Keratinocyte (primary cell): ENCODE results near the gene WDR7. TPM values are rescaled to one million over a fixed set of nuclear protein-coding genes. Genes with fewer than 3 reads are reported as not detected.

Source experiments
- DNase-seq: peaks from one replicate; pipeline ENCODE4 v3.0.0-alpha.2; 2011; ENCODE audit warnings: low read depth, missing footprints, low spot score
- FAIRE-seq: peaks from 2 replicates; lab custom pipeline; 2011; peaks lifted over from hg19 to GRCh38; lab: Jason Lieb, UNC
- H2AFZ ChIP-seq: 2 replicates; pipeline ENCODE4 v1.6.0; 2012; ENCODE audit warnings: low read length, control low read depth, inconsistent platforms; ENCODE audit not compliant: control insufficient read depth
- H3K27ac ChIP-seq: 2 replicates; pipeline ENCODE4 v1.5.1; 2011; ENCODE audit warnings: low read length; ENCODE audit not compliant: control insufficient read depth, insufficient read depth
- H3K27me3 ChIP-seq: 3 replicates; pipeline ENCODE4 v1.6.0; 2011; ENCODE audit warnings: low read length; ENCODE audit not compliant: control insufficient read depth, insufficient read depth; ENCODE audit errors: extremely low read depth
- H3K36me3 ChIP-seq, 2 experiments: 2 replicates in 1 of 2; 3 replicates in 1 of 2; pipeline ENCODE4 v1.5.1; 2011; ENCODE audit warnings: low read length in 2 of 2, mild to moderate bottlenecking in 1 of 2; ENCODE audit not compliant: control insufficient read depth in 2 of 2, insufficient read depth in 2 of 2; ENCODE audit errors: extremely low read depth in 1 of 2
- H3K4me1 ChIP-seq: 3 replicates; pipeline ENCODE4 v1.5.1; 2011; ENCODE audit warnings: low read length; ENCODE audit not compliant: control insufficient read depth, insufficient read depth; ENCODE audit errors: extremely low read depth
- H3K4me2 ChIP-seq: 3 replicates; pipeline ENCODE4 v1.6.0; 2011; ENCODE audit warnings: low read depth, low read length; ENCODE audit not compliant: control insufficient read depth, insufficient read depth; ENCODE audit errors: extremely low read depth
- H3K4me3 ChIP-seq, 3 experiments: fragments of 200-600 bp in 1 of 3; sonication (generic) in 1 of 3; 2 replicates in 2 of 3; 3 replicates in 1 of 3; pipeline ENCODE4 v1.5.1; 2011 to 2016; ENCODE audit warnings: low read length in 3 of 3, mild to moderate bottlenecking in 3 of 3, control low read depth in 2 of 3, inconsistent platforms in 1 of 3, low read depth in 1 of 3, mixed read lengths in 1 of 3, mixed run types in 1 of 3, moderate library complexity in 1 of 3; ENCODE audit not compliant: control insufficient read depth in 2 of 3, insufficient read depth in 2 of 3; ENCODE audit errors: extremely low read depth in 1 of 3
- H3K79me2 ChIP-seq: 2 replicates; pipeline ENCODE4 v1.6.0; 2012; ENCODE audit warnings: low read length; ENCODE audit not compliant: control insufficient read depth, insufficient read depth
- H3K9ac ChIP-seq: 3 replicates; pipeline ENCODE4 v1.6.0; 2011; ENCODE audit warnings: low read length; ENCODE audit not compliant: control insufficient read depth, insufficient read depth; ENCODE audit errors: extremely low read depth
- H3K9me1 ChIP-seq: 3 replicates; pipeline ENCODE4 v1.6.0; 2011; ENCODE audit warnings: low read length; ENCODE audit not compliant: control insufficient read depth, insufficient read depth; ENCODE audit errors: extremely low read depth
- H3K9me3 ChIP-seq: 2 replicates; pipeline ENCODE4 v1.5.1; 2012; ENCODE audit warnings: low read depth, low read length; ENCODE audit not compliant: control insufficient read depth
- H4K20me1 ChIP-seq: 3 replicates; pipeline ENCODE4 v1.6.0; 2011; ENCODE audit warnings: low read length; ENCODE audit not compliant: control insufficient read depth, insufficient read depth; ENCODE audit errors: extremely low read depth
- EZH2 ChIP-seq: IDR thresholded peaks from one replicate; pipeline ENCODE4 v1.6.1; 2012; ENCODE audit warnings: inconsistent platforms, mild to moderate bottlenecking, low read length, moderate library complexity
- dilution Hi-C: fragments of 300-500 bp; cut with MboI; formaldehyde crosslinking; loops from one replicate; pipeline ENCODE4 v1.7.0; 2020; ENCODE audit warnings: low sequenced_read_pairs; ENCODE audit not compliant: extremely low pct_ligation_motif_present
- polyA plus RNA-seq, 5 experiments: library from polyadenylated mRNA; depleted of rRNA in 3 of 5; stranded (reverse) in 3 of 5; stranded (forward) in 1 of 5; unstranded in 1 of 5; fragments of >200 nt; gene quantifications; 1 replicate in 1 of 5; 2 replicates in 3 of 5; 3 replicates in 1 of 5; pipeline versions ENCODE4 v1.2.1 to v1.2.3, GENCODE V29; 2011 to 2012; ENCODE audit warnings: missing spikeins in 2 of 5, low read depth in 1 of 5, low replicate concordance in 1 of 5
- TF ChIP-seq, protein P1 (sequence below), 3 experiments: IDR thresholded peaks in 1 of 3; conservative IDR thresholded peaks in 1 of 3; optimal IDR thresholded peaks in 1 of 3; 2 replicates in 2 of 3; 3 replicates in 1 of 3; pipeline versions ENCODE3 to v1.5.1; 2011; ENCODE audit warnings: low read length in 3 of 3, mild to moderate bottlenecking in 3 of 3, moderate library complexity in 2 of 3, control low read depth in 1 of 3, inconsistent platforms in 1 of 3; ENCODE audit not compliant: insufficient read depth in 2 of 3; ENCODE audit errors: extremely low read depth in 1 of 3

The WDR7 gene
- polyA plus RNA-seq, 1 donor (not counting 4 experiments of a cell fraction or from before 2014, with no cell fraction given), result 6.9 TPM

DNA sequence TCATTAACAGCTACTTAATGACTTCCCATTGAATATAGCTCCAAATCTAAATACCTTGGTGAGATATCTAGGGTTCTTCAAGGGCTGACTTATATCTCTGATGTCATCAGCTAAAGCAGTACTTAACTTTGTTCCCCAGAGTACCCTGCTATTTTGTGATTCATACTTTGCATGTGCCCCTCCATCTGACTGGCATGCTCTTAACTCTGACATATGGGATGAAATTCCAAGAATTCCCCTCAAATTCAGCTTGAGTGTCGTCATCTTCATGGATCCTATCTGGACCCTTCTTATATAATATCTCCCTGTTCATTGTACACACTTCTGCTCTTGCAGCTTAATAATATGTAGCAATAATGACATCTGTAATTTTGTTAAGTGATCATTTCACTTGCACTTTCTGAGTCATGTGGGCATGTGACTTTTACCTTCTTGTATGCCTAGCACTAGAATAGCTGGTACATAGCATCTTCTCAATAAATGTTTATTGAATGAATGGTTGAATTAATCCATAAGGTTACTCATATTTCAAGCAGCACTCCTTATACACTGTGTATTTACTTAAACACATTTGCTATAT lies 172.9 kb downstream of the WDR7 start:
- no peaks in the 10 kb centered on the region for H3K4me1 ChIP-seq
- H3K9me3 ChIP-seq, result no peaks in the 10 kb centered on the region
- no peak overlapping the region for H3K4me3 ChIP-seq
- H3K9me1 ChIP-seq, result no peaks in the 10 kb centered on the region
- H3K9ac ChIP-seq, result no peak overlapping the region
- dilution Hi-C loops, result no loop called here
- H2AFZ ChIP-seq, result no peak overlapping the region
- no peak overlapping the region for H3K4me2 ChIP-seq
- no peaks in the 10 kb centered on the region for H4K20me1 ChIP-seq
- H3K79me2 ChIP-seq, result no peaks in the 10 kb centered on the region
- no peak overlapping the region for H3K27ac ChIP-seq
- H3K27me3 ChIP-seq, result no peaks in the 10 kb centered on the region
- TF ChIP-seq, protein P1, sequence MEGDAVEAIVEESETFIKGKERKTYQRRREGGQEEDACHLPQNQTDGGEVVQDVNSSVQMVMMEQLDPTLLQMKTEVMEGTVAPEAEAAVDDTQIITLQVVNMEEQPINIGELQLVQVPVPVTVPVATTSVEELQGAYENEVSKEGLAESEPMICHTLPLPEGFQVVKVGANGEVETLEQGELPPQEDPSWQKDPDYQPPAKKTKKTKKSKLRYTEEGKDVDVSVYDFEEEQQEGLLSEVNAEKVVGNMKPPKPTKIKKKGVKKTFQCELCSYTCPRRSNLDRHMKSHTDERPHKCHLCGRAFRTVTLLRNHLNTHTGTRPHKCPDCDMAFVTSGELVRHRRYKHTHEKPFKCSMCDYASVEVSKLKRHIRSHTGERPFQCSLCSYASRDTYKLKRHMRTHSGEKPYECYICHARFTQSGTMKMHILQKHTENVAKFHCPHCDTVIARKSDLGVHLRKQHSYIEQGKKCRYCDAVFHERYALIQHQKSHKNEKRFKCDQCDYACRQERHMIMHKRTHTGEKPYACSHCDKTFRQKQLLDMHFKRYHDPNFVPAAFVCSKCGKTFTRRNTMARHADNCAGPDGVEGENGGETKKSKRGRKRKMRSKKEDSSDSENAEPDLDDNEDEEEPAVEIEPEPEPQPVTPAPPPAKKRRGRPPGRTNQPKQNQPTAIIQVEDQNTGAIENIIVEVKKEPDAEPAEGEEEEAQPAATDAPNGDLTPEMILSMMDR (optimal IDR thresholded peaks at IDR 0.05 in 1 of 3, IDR thresholded peaks at IDR 0.05 in 1 of 3, conservative IDR thresholded peaks at IDR 0.05 in 1 of 3; ENCODE audit: extremely low read depth in 1 of 3, insufficient read depth in 2 of 3, low read length in 3 of 3), result no peak
- no peak for TF ChIP-seq EZH2
- no peaks in the 10 kb centered on the region for H3K36me3 ChIP-seq
- DNase-seq (no peak), FAIRE-seq (no peak)

DNA sequence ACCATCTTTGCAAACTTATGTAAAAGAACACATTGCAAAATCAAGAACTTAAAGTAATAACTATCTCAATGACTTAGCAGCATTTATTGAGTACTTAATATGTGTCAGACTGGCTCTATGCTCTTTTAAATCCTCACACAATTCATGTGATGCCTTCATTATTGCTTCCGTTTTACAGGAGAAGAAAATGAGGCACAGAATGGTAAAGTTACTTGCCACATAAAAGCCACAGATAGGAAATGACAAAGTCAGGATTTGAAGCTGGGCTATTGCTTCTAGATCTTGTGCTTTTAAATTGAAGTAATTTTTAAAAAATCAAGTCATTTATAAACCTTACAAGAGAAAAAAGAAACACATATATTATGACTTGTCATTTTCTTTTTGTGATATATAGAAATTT lies 174.2 kb downstream of the WDR7 start:
- Histone ChIP-seq H3K9me3 (no peaks in the 10 kb centered on the region), H3K79me2 (no peaks in the 10 kb centered on the region), H3K9ac (no peak overlapping the region), H3K4me3 (no peak overlapping the region), H3K4me1 (no peaks in the 10 kb centered on the region), H2AFZ (no peak overlapping the region), H3K9me1 (no peaks in the 10 kb centered on the region), H3K36me3 (no peaks in the 10 kb centered on the region), H3K4me2 (no peak overlapping the region), H3K27ac (no peak overlapping the region), H3K27me3 (no peaks in the 10 kb centered on the region), H4K20me1 (no peaks in the 10 kb centered on the region)
- FAIRE-seq (no peak), DNase-seq (no peak)
- TF ChIP-seq EZH2, result no peak
- TF ChIP-seq, protein P1 (optimal IDR thresholded peaks at IDR 0.05 in 1 of 3, IDR thresholded peaks at IDR 0.05 in 1 of 3, conservative IDR thresholded peaks at IDR 0.05 in 1 of 3; ENCODE audit: extremely low read depth in 1 of 3, insufficient read depth in 2 of 3, low read length in 3 of 3), result no peak
- dilution Hi-C loops, result no loop called here
